Lower lobe of right lung (tissue), 2 donors: Measurements from ENCODE around the gene CYP4V2. TPM values are rescaled to one million over a fixed set of nuclear protein-coding genes. Genes with fewer than 3 reads are reported as not detected.

Experiments
- ATAC-seq, 2 donors: fragments of 200-7000 bp; cut with Tn5 transposase; one replicate each; pipeline ENCODE4 v1.9.1; 2020 to 2022; ENCODE audit warnings: mild to moderate bottlenecking in 2 of 2, moderate library complexity in 2 of 2
- DNase-seq: peaks from one replicate; pipeline ENCODE4 v3.0.0-alpha.2; 2020
- H3K27ac ChIP-seq: fragments of 200-600 bp; one replicate; pipeline ENCODE4 v1.8.0; 2022
- H3K27me3 ChIP-seq: fragments of 200-600 bp; one replicate; pipeline ENCODE4 v1.8.0; 2022; ENCODE audit warnings: low read depth
- H3K36me3 ChIP-seq: fragments of 200-600 bp; one replicate; pipeline ENCODE4 v1.8.0; 2022; ENCODE audit warnings: mild to moderate bottlenecking
- H3K4me1 ChIP-seq: fragments of 200-600 bp; one replicate; pipeline ENCODE4 v1.8.0; 2022
- H3K4me3 ChIP-seq: fragments of 200-600 bp; one replicate; pipeline ENCODE4 v1.8.0; 2022; ENCODE audit warnings: mild to moderate bottlenecking
- H3K9me3 ChIP-seq: fragments of 200-600 bp; one replicate; pipeline ENCODE4 v1.8.0; 2022
- CTCF ChIP-seq: fragments of 200-600 bp; IDR thresholded peaks from one replicate; pipeline ENCODE4 v1.8.0; 2022; ENCODE audit warnings: antibody characterized with exemption, mild to moderate bottlenecking
- intact Hi-C: fragments of 100-400 bp; cut with DNase I; formaldehyde crosslinking; loops from one replicate; pipeline ENCODE4 v1.11.0; 2022
- total RNA-seq: library from RNA; stranded (reverse); fragmentation: NEBNext Ultra II Directional; extraction: Animal tissue kit (Norgen Biotek cat#: 25700); gene quantifications from one replicate; pipeline ENCODE4 v1.2.1, GENCODE V29; 2021
- donor health status: DM: no; HTN: yes; CAD: no; lungs with severe emphysema.

Gene CYP4V2
- total RNA-seq, 1 donor from 2014 or later: 38.6 TPM

DNA sequence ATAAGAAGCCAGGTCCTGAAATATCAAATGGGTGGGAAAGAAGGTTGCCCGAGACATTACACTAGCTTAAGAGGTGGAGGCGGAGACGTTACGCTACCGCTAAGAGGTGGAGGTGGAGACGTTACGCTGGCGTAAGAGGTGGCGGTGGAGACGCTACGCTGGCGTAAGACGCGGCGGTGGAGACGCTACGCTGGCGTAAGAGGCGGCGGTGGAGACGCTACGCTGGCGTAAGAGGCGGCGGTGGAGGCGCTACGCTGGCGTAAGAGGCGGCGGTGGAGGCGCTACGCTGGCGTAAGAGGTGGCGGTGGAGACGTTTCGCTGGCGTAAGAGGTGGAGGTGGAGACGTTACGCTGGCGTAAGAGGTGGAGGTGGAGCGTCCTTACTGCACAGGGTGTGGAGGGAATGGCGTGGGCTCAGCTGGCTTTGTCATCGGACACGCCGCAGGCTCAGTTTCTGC lies 12.8 kb downstream of the CYP4V2 start:
- ATAC-seq: peak; percentile 47 to 80

DNA sequence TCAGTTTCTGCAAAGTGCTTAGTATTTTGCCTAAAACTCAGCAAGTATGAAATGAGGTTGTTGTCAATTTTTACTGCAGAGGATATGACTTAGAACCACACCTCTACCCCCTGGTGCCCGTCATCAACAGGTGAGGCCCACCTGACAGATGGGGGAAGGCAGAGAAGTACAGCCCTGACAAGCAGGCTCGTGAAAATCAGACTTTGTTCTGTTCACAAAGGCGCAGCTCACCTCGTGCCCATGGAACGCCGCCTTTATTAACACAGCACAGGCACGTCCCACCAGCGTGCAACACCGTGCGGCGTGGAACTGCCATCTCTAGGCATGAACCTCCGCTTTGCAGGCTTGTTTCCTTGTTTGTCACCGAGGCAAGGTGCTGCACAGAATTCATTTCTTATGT lies 13.3 kb downstream of the CYP4V2 start:
- no peak for ATAC-seq
- no peaks in the 10 kb centered on the region for H3K27me3 ChIP-seq
- intact Hi-C loops: no loop called here
- no peaks in the 10 kb centered on the region for H3K9me3 ChIP-seq
- no peak for TF ChIP-seq CTCF
- H3K36me3 ChIP-seq: peaks cover 10% of the 10 kb centered on the region
- no peak overlapping the region for H3K27ac ChIP-seq
- H3K4me3 ChIP-seq: no peak overlapping the region
- H3K4me1 ChIP-seq: no peaks in the 10 kb centered on the region
- DNase-seq: no peak

More for the DNA sequence above, 12.8 kb downstream of the CYP4V2 start:
- TF ChIP-seq CTCF: no peak
- Histone ChIP-seq H3K27me3 (no peaks in the 10 kb centered on the region), H3K9me3 (no peaks in the 10 kb centered on the region), H3K4me1 (no peaks in the 10 kb centered on the region), H3K4me3 (no peak overlapping the region), H3K36me3 (peaks cover 6% of the 10 kb centered on the region), H3K27ac (no peak overlapping the region)
- DNase-seq: no peak
- intact Hi-C loops: no loop called here

GRCh38 chr4:186205156-186205555 lies 13.8 kb downstream of the CYP4V2 start:
- Histone ChIP-seq H3K4me1 (no peaks in the 10 kb centered on the region), H3K27me3 (no peaks in the 10 kb centered on the region), H3K36me3 (peaks cover 10% of the 10 kb centered on the region), H3K27ac (no peak overlapping the region), H3K9me3 (no peaks in the 10 kb centered on the region), H3K4me3 (no peak overlapping the region)
- no peak for TF ChIP-seq CTCF
- ATAC-seq: no peak
- intact Hi-C loops: no loop called here
- DNase-seq: no peak

DNA sequence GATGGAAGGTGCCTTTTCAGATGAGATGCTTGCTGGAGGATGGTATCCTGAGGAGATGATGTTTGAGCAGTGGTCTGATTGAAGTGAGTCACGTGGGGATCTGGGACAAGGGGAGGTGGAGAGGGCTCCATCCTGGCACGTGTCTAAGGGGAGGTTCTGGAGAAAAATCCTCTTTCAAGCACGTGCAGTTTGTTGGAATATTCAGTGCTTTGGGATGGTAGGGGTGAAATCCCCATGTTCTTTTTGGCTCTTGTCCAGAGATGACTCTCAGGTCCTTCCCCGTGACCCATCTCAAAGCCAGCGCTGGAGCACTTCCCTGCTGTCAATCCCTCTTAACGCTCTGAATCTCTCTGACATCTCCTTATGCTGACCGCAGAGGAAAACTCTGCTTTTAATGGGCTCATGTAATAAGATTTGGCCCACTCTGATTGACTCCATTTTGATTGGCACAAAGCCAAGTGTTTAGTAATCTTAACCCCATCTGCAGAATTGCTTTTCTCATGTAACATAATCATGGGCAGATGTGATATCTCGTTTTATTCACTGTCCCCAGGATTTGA lies 25.2 kb downstream of the CYP4V2 start:
- Histone ChIP-seq H3K27me3 (no peaks in the 10 kb centered on the region), H3K36me3 (no peaks in the 10 kb centered on the region), H3K27ac (no peak overlapping the region), H3K4me3 (no peak overlapping the region), H3K4me1 (no peaks in the 10 kb centered on the region), H3K9me3 (no peaks in the 10 kb centered on the region)
- no peak for ATAC-seq
- DNase-seq: no peak
- intact Hi-C loops: no loop called here
- TF ChIP-seq CTCF: no peak

DNA sequence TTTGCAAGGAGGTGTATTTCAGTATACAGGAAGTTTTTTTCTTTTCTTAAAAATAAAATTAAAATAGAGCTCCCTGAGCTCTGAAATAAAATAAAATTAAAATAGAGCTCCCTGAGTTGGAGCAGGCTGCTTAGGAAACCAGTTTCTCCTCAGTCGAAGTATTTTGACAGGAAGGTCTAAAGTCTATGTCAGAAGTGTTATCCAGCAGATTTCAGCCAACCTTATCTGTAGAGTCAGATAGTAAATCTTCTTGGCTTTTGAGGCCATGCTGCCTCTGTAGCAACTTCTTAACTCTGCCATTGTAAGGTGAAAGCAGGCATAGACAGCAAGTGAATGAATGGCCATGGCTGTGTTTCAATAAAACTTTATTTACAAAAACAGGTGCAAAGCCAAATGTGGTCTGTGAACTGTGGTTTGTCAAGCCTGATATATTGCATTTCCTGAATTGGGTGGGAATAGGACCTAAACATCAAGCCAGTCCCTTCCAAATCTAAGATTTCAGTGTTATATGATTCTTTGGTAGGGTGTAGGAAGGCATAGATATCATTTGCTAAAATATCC lies 26.4 kb downstream of the CYP4V2 start:
- intact Hi-C loops: no loop called here
- no peak for TF ChIP-seq CTCF
- H3K36me3 ChIP-seq: no peaks in the 10 kb centered on the region
- DNase-seq (no peak), ATAC-seq (no peak)
- no peak overlapping the region for H3K27ac ChIP-seq
- H3K4me3 ChIP-seq: no peak overlapping the region
- H3K27me3 ChIP-seq: no peaks in the 10 kb centered on the region
- H3K9me3 ChIP-seq: no peaks in the 10 kb centered on the region
- H3K4me1 ChIP-seq: no peaks in the 10 kb centered on the region
